HEK293 (cell line): ENCODE measurements around the gene CA12.

Experiments
- CTCF ChIA-PET: fragments of 350-600 bp; formaldehyde crosslinking; extraction: SDS; loops from one replicate; lab custom pipeline; 2021; ENCODE audit warnings: antibody characterized with exemption; lab: Yijun Ruan, JAX
- POLR2A ChIA-PET: fragments of 300-600 bp; formaldehyde crosslinking; extraction: SDS; loops from one replicate; lab custom pipeline; 2020; ENCODE audit warnings: antibody characterized with exemption, inconsistent platforms; lab: Yijun Ruan, JAX
- H3K27ac ChIP-seq: fragments of 200-500 bp; sonication (Bioruptor generic); 2 replicates; pipeline ENCODE4 v1.5.1; 2014; ENCODE audit warnings: low read depth, low read length, control low read depth, inconsistent platforms; ENCODE audit errors: extremely low read depth
- H3K36me3 ChIP-seq, 2 experiments: fragments of 200-500 bp in 1 of 2; sonication (Bioruptor generic) in 1 of 2; 1 replicate in 1 of 2; 2 replicates in 1 of 2; pipeline ENCODE4 v1.5.1; 2014 to 2017; ENCODE audit warnings: inconsistent platforms in 2 of 2, low read length in 2 of 2; ENCODE audit not compliant: control insufficient read depth in 2 of 2, insufficient read depth in 1 of 2
- H3K4me1 ChIP-seq: fragments of 200-500 bp; sonication (Bioruptor generic); 2 replicates; pipeline ENCODE4 v1.5.1; 2014; ENCODE audit warnings: mild to moderate bottlenecking, low read length, inconsistent platforms; ENCODE audit not compliant: control insufficient read depth, insufficient read depth
- H3K4me3 ChIP-seq: 2 replicates; pipeline ENCODE4 v1.5.1; 2011; ENCODE audit warnings: low read depth, mild to moderate bottlenecking, control low read depth, low read length, moderate library complexity
- H3K9me3 ChIP-seq: fragments of 200-500 bp; sonication (Bioruptor generic); 2 replicates; pipeline ENCODE4 v1.5.1; 2014; ENCODE audit warnings: low read depth, low read length, inconsistent platforms; ENCODE audit not compliant: control insufficient read depth, insufficient read depth
- ZNF19 ChIP-seq: fragments of 450-650 bp; formaldehyde crosslinking; IDR thresholded peaks from 2 replicates; pipeline ENCODE4; 2016; ENCODE audit warnings: missing biosample characterization, missing genetic modification characterization, low read depth
- ZNF214 ChIP-seq: fragments of 450-650 bp; formaldehyde crosslinking; IDR thresholded peaks from 2 replicates; pipeline ENCODE4 v1.5.1; 2017; ENCODE audit warnings: missing biosample characterization, mild to moderate bottlenecking, missing genetic modification characterization, borderline replicate concordance
- ZNF24 ChIP-seq: fragments of 450-650 bp; formaldehyde crosslinking; IDR thresholded peaks from 2 replicates; pipeline ENCODE4 v1.5.1; 2016; ENCODE audit warnings: missing biosample characterization, missing genetic modification characterization
- ZNF341 ChIP-seq: fragments of 450-650 bp; formaldehyde crosslinking; IDR thresholded peaks from 2 replicates; pipeline ENCODE4; 2016; ENCODE audit warnings: low read depth, missing biosample characterization, missing genetic modification characterization
- ZNF404 ChIP-seq: fragments of 450-650 bp; formaldehyde crosslinking; IDR thresholded peaks from 2 replicates; pipeline ENCODE4 v1.5.1; 2017; ENCODE audit warnings: missing biosample characterization, missing genetic modification characterization
- ZNF549 ChIP-seq: fragments of 450-650 bp; IDR thresholded peaks from 2 replicates; pipeline ENCODE4 v1.5.1; 2018; ENCODE audit warnings: missing biosample characterization, missing genetic modification characterization, mild to moderate bottlenecking, inconsistent platforms, moderate library complexity
- ZNF596 ChIP-seq: fragments of 450-650 bp; IDR thresholded peaks from 2 replicates; pipeline ENCODE4 v1.5.0; 2018; ENCODE audit warnings: missing biosample characterization, mild to moderate bottlenecking, missing genetic modification characterization, moderate library complexity
- ZNF654 ChIP-seq: fragments of 450-650 bp; formaldehyde crosslinking; IDR thresholded peaks from 2 replicates; pipeline ENCODE4 v1.5.1; 2016; ENCODE audit warnings: low read depth, missing biosample characterization, missing genetic modification characterization
- ZNF664 ChIP-seq: fragments of 450-650 bp; formaldehyde crosslinking; IDR thresholded peaks from 2 replicates; pipeline ENCODE4 v1.5.1; 2016; ENCODE audit warnings: missing biosample characterization, missing genetic modification characterization
- TF ChIP-seq, protein P1 (sequence below): fragments of 450-650 bp; formaldehyde crosslinking; conservative IDR thresholded peaks from 2 replicates; pipeline ENCODE4 v1.5.1; 2016; ENCODE audit warnings: low read depth, missing biosample characterization, missing genetic modification characterization
- TF ChIP-seq, protein P2 (sequence below): fragments of 450-650 bp; formaldehyde crosslinking; IDR thresholded peaks from 2 replicates; pipeline ENCODE4 v1.5.1; 2016; ENCODE audit warnings: missing biosample characterization, missing genetic modification characterization, borderline replicate concordance
- TF ChIP-seq, protein P3 (sequence below): fragments of 450-650 bp; formaldehyde crosslinking; IDR thresholded peaks from 2 replicates; pipeline ENCODE4 v1.5.1; 2016; ENCODE audit warnings: missing biosample characterization, missing genetic modification characterization
- TF ChIP-seq, protein P4 (sequence below): fragments of 450-650 bp; formaldehyde crosslinking; IDR thresholded peaks from 2 replicates; pipeline ENCODE4 v1.5.1; 2016; ENCODE audit warnings: missing biosample characterization, missing genetic modification characterization

The CA12 gene

DNA sequence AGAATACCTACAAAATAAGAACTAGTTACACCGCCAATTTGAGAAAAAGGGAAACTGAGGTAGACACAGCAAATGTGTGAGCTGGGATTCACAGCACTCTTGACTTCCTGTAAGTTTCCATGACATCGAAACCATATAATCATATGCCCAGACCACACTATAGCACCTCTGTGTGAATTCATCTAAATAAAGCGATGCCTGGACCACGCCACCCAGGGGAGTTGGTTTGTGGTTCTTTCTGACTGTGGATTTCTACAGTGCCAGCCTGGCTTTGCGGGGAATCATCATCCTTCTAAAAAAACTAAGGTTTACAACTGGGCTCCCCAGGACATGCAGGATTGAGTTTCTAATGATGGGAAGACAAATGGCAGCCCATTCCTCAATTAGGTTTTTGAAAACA lies 23.5 kb upstream of the CA12 start (continued):
- TF ChIP-seq ZNF596 (tag by site-specific recombination) (no peak), ZNF664 (no peak), ZNF404 (no peak), ZNF549 (tag by site-specific recombination) (no peak), ZNF19 (tag by site-specific recombination) (no peak)
- TF ChIP-seq, protein P1, sequence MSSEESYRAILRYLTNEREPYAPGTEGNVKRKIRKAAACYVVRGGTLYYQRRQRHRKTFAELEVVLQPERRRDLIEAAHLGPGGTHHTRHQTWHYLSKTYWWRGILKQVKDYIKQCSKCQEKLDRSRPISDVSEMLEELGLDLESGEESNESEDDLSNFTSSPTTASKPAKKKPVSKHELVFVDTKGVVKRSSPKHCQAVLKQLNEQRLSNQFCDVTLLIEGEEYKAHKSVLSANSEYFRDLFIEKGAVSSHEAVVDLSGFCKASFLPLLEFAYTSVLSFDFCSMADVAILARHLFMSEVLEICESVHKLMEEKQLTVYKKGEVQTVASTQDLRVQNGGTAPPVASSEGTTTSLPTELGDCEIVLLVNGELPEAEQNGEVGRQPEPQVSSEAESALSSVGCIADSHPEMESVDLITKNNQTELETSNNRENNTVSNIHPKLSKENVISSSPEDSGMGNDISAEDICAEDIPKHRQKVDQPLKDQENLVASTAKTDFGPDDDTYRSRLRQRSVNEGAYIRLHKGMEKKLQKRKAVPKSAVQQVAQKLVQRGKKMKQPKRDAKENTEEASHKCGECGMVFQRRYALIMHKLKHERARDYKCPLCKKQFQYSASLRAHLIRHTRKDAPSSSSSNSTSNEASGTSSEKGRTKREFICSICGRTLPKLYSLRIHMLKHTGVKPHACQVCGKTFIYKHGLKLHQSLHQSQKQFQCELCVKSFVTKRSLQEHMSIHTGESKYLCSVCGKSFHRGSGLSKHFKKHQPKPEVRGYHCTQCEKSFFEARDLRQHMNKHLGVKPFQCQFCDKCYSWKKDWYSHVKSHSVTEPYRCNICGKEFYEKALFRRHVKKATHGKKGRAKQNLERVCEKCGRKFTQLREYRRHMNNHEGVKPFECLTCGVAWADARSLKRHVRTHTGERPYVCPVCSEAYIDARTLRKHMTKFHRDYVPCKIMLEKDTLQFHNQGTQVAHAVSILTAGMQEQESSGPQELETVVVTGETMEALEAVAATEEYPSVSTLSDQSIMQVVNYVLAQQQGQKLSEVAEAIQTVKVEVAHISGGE (tag by site-specific recombination): no peak
- TF ChIP-seq, protein P2, sequence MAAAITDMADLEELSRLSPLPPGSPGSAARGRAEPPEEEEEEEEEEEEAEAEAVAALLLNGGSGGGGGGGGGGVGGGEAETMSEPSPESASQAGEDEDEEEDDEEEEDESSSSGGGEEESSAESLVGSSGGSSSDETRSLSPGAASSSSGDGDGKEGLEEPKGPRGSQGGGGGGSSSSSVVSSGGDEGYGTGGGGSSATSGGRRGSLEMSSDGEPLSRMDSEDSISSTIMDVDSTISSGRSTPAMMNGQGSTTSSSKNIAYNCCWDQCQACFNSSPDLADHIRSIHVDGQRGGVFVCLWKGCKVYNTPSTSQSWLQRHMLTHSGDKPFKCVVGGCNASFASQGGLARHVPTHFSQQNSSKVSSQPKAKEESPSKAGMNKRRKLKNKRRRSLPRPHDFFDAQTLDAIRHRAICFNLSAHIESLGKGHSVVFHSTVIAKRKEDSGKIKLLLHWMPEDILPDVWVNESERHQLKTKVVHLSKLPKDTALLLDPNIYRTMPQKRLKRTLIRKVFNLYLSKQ (tag by site-specific recombination): no peak
- TF ChIP-seq, all 188 proteins: peak for 0

DNA sequence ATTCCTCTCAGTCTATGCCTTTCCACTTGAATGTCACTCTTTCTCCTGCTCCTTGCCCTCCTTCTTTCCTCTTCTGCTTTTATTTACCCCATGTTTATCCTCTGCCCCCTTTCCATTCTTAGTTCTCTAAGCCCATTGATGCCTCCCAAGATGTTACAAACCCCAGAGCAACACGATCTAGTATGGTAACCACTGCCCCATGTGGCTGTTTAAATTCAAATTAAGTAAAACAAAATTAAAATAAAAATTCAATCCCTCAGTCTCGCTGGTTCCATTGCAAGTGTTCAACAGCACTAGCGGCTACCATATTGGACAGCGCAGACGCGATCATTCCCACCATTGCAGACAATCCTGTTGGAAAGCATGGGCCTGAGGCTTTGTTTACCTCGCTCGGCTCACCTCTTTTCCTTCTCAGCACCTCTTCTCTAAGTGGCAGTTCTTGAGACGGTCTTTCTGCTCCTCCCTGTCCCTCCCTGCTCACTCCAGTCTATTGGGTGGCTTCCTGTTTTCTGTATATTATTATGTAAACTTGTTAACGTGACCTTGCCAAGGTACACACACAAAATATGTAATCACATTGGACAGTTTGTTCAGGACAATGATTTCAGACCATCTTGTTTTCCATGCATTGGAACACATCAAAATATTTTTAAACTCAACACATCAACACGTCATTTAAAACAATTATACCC lies 21.8 kb upstream of the CA12 start:
- Histone ChIP-seq H3K36me3 (no peaks in the 10 kb centered on the region), H3K4me1 (peaks cover 11% of the 10 kb centered on the region), H3K27ac (no peak overlapping the region), H3K4me3 (no peak overlapping the region)
- CTCF ChIA-PET: interaction anchor here (0.6 to 2.4 kb wide), 8 partner anchors 15 to 188 kb away, joined by 3 to 43 read pairs (median 5); no protein-coding TSS in a partner anchor
- TF ChIP-seq ZNF24 (tag by site-specific recombination): no peak
- TF ChIP-seq, protein P3, sequence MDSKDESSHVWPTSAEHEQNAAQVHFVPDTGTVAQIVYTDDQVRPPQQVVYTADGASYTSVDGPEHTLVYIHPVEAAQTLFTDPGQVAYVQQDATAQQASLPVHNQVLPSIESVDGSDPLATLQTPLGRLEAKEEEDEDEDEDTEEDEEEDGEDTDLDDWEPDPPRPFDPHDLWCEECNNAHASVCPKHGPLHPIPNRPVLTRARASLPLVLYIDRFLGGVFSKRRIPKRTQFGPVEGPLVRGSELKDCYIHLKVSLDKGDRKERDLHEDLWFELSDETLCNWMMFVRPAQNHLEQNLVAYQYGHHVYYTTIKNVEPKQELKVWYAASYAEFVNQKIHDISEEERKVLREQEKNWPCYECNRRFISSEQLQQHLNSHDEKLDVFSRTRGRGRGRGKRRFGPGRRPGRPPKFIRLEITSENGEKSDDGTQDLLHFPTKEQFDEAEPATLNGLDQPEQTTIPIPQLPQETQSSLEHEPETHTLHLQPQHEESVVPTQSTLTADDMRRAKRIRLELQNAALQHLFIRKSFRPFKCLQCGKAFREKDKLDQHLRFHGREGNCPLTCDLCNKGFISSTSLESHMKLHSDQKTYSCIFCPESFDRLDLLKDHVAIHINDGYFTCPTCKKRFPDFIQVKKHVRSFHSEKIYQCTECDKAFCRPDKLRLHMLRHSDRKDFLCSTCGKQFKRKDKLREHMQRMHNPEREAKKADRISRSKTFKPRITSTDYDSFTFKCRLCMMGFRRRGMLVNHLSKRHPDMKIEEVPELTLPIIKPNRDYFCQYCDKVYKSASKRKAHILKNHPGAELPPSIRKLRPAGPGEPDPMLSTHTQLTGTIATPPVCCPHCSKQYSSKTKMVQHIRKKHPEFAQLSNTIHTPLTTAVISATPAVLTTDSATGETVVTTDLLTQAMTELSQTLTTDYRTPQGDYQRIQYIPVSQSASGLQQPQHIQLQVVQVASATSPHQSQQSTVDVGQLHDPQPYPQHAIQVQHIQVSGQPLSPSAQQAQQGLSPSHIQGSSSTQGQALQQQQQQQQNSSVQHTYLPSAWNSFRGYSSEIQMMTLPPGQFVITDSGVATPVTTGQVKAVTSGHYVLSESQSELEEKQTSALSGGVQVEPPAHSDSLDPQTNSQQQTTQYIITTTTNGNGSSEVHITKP: peak; percentile 41; the same call in 1 of the 2 replicates
- TF ChIP-seq, all 188 proteins: peak for 1
- POLR2A ChIA-PET: no interaction called here
- H3K9me3 ChIP-seq: no peaks in the 10 kb centered on the region

DNA sequence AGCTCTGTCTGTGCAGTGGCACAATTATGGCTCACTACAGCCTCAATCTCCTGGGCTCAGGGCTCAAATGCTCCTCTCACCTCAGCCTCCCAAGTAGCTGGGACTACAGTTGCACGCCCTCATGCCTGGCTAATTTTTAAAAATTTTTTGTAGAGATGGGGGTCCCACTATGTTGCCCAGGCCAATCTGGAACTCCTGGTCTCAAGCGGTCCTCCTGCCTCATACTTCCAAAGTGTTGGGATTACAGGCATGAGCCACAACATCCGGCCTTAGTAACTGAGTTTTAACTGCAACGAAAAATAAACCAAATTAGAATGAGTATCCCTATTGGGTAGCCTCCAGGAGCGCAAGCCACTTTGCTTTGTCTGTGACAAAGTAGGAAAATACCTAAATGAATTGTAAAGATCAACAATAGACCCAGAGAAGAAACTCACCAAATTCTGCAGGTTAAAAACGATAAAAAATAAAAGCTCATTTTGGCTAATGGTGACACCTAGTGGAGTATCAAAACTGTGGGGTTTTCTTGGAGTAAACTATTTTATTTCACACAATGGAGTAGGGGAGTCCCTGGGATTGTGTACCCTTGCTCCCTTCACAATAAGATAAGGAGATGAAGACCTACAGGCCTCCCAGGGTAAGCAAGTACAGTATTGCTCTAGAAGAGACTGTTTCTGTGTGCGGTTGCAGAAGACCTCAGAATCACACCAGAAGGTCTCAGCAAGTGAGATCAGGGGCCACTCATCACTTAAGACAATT lies 21.0 kb upstream of the CA12 start:
- Histone ChIP-seq H3K4me3 (no peak overlapping the region), H3K36me3 (no peaks in the 10 kb centered on the region), H3K4me1 (peaks cover 6% of the 10 kb centered on the region; the same call in 1 of the 2 replicates), H3K27ac (no peak overlapping the region)
- POLR2A ChIA-PET: no interaction called here
- TF ChIP-seq ZNF214 (tag by site-specific recombination) (no peak), ZNF341 (tag by site-specific recombination) (no peak), ZNF654 (tag by site-specific recombination) (peak; percentile 71)
- TF ChIP-seq, protein P4, sequence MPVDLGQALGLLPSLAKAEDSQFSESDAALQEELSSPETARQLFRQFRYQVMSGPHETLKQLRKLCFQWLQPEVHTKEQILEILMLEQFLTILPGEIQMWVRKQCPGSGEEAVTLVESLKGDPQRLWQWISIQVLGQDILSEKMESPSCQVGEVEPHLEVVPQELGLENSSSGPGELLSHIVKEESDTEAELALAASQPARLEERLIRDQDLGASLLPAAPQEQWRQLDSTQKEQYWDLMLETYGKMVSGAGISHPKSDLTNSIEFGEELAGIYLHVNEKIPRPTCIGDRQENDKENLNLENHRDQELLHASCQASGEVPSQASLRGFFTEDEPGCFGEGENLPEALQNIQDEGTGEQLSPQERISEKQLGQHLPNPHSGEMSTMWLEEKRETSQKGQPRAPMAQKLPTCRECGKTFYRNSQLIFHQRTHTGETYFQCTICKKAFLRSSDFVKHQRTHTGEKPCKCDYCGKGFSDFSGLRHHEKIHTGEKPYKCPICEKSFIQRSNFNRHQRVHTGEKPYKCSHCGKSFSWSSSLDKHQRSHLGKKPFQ (tag by site-specific recombination): 0 out of 2 replicates have a peak, but pooled peaks have one; percentile 13
- TF ChIP-seq, protein P3: peak; percentile 52
- TF ChIP-seq, all 188 proteins: peak for 3
- H3K9me3 ChIP-seq: no peaks in the 10 kb centered on the region
- CTCF ChIA-PET: interaction anchor here (0.5 to 2.4 kb wide), 8 partner anchors 14 to 226 kb away, joined by 3 to 43 read pairs (median 3); no protein-coding TSS in a partner anchor
